ENCODE data around the gene ASCC3.
A peak's percentile ranks its signal among the peaks of the same experiment; 100 is the strongest.

Gene ASCC3

DNA sequence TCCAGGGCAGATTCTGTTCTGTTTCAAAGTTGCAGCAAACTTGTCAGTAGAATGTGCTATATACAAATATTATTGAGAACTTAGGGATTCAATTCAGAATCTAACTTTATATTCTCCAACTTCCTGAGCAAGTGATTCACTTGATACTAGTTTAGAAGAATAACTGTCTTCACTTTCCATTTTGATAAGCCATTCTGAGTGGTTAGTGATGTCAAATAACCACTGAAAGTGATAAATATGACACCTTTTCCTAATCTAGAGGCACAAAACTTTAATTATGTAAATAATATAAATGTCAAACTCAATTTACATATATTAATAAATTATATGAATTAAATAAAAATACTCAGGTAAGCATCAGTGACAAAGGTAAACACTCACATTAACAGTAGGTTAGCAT, 395.9 kb downstream of the ASCC3 start:
- DNase-seq: no peak

GRCh38 chr6:100484474-100484873, 396.7 kb downstream of the ASCC3 start:
- no peak for DNase-seq

GRCh38 chr6:100482698-100483097, 398.4 kb downstream of the ASCC3 start:
- no peak for DNase-seq

DNA sequence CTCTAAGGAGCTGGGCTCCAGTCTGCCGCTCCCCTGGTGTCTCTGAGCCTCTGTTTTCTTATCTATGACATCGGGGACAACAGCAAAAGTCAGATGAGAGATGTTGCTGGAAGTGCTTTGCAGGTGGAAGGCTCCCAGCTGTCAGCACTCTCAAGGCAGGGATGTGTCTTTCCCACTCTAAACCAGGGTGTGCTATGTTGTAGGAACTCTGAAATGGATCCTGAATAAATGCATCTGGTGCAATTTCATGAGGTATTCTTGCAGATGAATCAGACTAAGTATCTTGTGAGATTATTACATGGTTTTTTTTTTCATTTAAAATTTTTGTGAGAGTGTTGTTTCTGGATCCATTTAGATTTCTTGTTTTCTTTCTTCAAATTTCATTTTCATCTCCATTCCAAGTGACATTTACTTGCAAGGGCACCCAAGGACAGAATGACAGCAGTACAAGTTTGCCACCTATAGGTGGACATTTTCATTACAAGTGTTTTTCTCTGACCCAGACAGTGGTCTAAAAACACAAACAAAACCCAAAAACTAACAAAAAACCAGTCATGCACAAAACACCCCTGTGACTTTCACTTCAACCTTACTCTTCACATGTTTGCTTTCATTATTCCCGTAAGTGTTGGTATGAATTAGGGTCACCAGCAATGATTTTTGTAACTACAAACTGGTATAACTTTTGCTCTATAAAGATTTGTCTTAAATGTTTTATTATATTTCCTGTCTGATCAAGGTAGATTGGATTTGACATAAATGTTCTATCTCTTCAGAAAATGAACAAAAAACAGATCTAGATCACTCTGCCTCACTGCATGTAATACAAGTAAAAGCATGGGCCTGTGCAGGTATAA, 401.7 kb downstream of the ASCC3 start:
- DNase-seq: no peak

DNA sequence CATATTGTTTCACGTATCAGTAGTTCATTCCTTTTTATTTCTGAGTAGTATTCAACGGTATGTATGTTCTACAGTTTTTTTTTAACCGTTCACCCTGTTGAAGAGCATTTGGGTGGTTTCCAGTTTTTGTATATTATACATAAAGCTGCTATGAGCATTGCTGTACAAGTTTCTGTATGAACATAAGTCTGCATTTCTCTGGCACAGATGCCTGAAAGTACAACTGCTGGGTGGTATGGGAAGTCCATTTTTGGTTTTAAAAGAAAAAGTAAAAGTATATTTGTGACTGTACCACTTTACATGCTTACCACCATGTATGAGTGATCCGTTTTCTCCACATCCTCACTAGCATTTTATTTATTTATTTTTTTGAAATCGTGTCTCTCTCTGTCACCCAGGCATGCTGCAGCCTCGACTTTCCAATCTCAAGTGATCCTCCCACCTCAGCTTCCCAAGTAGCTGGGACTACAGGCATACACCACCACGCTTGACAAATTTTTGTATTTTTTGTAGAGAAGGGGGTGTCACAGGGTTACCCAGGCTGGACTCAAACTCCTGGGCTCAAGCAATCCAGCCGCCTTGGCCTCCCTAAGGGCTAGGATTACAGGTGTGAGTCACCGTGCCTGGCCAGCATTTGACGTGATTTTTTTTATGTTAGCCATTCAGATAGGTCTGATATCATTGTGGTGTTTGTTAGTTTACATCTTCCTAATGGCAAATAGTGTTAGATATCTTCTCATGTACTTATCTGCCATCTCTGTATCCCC, 405.4 kb downstream of the ASCC3 start:
- no peak for DNase-seq

GRCh38 chr6:100473182-100473581, 407.9 kb downstream of the ASCC3 start:
- no peak for DNase-seq

- peak; percentile 23 for DNase-seq
These were observed 408.5 kb downstream of the ASCC3 start for GRCh38 chr6:100472674-100473073.

- DNase-seq: no peak
These were observed 410.6 kb downstream of the ASCC3 start for GRCh38 chr6:100470422-100471120.

GRCh38 chr6:100469101-100469859, 411.8 kb downstream of the ASCC3 start:
- DNase-seq: no peak

DNA sequence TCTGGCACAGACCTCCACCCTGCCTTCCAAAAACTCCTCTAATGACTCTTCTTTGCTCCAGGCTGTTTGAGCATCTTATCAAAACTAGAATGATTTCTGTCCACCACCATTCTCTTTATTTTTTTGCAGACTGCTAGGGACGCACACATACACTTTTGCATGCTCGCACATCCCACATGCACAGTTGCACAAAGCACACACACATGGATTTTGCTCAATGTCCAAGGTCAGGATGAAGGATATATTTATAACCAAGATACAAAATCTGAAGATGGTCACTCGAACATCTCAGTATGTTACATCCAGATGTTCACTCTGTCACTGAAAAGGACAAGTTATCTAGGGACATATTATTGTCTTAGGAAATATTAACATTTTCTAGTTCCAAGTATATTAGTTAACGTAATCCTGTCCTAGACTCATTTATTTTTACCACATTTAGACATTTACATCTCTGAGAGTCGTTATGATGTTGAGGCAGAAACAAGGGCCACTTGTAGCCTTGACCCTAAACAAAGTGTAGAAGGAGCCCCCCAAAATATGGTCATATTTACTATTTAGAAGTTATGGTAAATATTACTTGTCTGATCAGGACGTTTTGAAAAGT, 413.0 kb downstream of the ASCC3 start:
- no peak for DNase-seq

- DNase-seq: no peak
These were observed 413.8 kb downstream of the ASCC3 start for GRCh38 chr6:100467129-100468015.

GRCh38 chr6:100466410-100467128, 414.6 kb downstream of the ASCC3 start:
- no peak for DNase-seq

DNA sequence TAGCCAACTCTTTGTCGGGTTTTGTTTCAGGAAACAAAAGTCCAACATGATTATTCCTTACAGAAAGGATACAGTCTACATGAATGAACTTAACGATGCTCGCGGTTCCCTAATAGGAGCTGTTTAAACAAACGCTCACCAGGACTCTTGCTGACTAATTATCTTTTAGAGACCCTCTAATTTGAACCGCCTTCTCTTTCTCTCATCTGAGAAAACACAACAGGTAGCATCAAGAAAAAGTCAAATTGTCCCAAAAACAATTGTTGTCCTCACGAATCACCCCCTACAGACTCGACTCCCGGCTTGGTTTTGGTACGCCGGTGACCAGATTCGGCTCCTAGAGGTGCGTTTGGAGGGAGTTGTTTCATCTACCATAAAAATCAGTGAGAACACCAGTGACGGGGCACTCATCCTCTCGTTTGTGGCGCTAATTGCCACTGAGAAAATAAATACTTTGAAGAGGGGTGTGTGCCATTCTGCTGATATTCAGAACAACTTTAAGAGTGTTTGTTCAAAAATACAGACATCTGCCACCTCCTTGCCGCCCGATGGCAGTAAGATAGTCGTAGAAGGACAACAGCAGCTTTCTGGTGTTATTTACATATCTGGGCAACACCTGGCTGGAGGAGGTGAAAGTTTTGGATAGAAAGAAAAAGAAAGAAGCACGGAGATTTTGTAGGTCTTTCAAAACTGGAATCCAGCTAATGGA, 415.3 kb downstream of the ASCC3 start:
- DNase-seq: no peak

GRCh38 chr6:100464903-100465700, 416.0 kb downstream of the ASCC3 start, which contains the start of gene SIM1:
SIM1 (minus strand) TSS chr6:100464921; CDS start chr6:100463468, 1,453 bp downstream.
- no peak for DNase-seq

- DNase-seq: no peak
These were observed 416.8 kb downstream of the ASCC3 start for GRCh38 chr6:100464162-100464851.

DNA sequence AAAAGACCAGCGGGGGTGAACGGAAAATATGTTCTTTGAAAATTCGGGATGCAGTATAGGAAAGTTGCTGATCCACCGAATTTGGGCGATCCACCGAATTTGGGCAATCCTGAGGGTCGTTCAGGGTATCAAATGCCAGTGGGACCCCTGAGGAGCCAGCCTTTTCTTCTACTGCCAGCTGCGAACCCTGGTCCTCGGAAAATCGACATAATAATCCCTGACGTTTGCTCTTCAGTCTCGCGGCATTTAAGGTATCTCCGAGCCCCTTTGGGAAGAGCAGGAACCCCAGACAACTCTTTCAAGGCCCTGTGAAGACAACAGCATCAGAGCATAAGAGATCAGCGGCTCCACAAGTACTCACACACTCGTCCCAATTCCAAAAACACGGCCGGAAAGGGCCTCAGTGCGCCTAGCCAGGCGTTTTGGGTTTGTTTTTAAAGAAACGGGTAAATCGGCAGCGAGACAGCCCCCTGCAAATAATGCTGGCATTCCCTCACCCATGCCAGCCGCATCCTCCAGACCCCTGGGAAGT, 417.4 kb downstream of the ASCC3 start:
- DNase-seq: no peak

- no peak for DNase-seq
These were observed 418.2 kb downstream of the ASCC3 start for GRCh38 chr6:100462706-100463629.

Data from activated naive CD4-positive, alpha-beta T cell treated with Interleukin-2 at 50 U/mL for 16 hours (primary cell).